HAP-1 (cell line): Measurements from ENCODE around the gene C3orf33.
"Not testable (repeated sequence)": the region's sequence is repeated elsewhere in the genome, so short reads cannot be mapped to it uniquely, and the experiment has no call there.

ENCODE experiments used
- DNase-seq, 2 experiments: peaks; one replicate each; pipeline ENCODE4 v3.0.0-alpha.2; 2016 to 2020; ENCODE audit warnings: low spot score in 2 of 2
- H3K27me3 ChIP-seq: fragments of 250-450 bp; sonication (Bioruptor Pico); 2 replicates; pipeline ENCODE4 v1.5.1; 2020; ENCODE audit warnings: low read depth, mild to moderate bottlenecking, moderate library complexity
- H3K36me3 ChIP-seq: fragments of 250-450 bp; sonication (Bioruptor Pico); replicated peaks from 2 replicates; pipeline ENCODE4 v1.5.1; 2020; ENCODE audit warnings: mild to moderate bottlenecking
- H3K4me1 ChIP-seq: fragments of 250-450 bp; sonication (Bioruptor Pico); 2 replicates; pipeline ENCODE4 v1.5.1; 2020; ENCODE audit warnings: mild to moderate bottlenecking
- H3K4me3 ChIP-seq: fragments of 250-450 bp; sonication (Bioruptor Pico); 2 replicates; pipeline ENCODE4 v1.5.1; 2020; ENCODE audit warnings: mild to moderate bottlenecking, moderate library complexity
- H3K9me3 ChIP-seq: fragments of 250-450 bp; sonication (Bioruptor Pico); 2 replicates; pipeline ENCODE4 v1.5.1; 2020; ENCODE audit warnings: mild to moderate bottlenecking, moderate library complexity
- in situ Hi-C: fragments of 300-500 bp; cut with MboI; formaldehyde crosslinking; loops from 3 replicates; pipeline ENCODE4 v1.14.3; 2020; ENCODE audit warnings: low sequenced_read_pairs, inconsistent platforms, mixed read lengths

C3orf33 gene

DNA sequence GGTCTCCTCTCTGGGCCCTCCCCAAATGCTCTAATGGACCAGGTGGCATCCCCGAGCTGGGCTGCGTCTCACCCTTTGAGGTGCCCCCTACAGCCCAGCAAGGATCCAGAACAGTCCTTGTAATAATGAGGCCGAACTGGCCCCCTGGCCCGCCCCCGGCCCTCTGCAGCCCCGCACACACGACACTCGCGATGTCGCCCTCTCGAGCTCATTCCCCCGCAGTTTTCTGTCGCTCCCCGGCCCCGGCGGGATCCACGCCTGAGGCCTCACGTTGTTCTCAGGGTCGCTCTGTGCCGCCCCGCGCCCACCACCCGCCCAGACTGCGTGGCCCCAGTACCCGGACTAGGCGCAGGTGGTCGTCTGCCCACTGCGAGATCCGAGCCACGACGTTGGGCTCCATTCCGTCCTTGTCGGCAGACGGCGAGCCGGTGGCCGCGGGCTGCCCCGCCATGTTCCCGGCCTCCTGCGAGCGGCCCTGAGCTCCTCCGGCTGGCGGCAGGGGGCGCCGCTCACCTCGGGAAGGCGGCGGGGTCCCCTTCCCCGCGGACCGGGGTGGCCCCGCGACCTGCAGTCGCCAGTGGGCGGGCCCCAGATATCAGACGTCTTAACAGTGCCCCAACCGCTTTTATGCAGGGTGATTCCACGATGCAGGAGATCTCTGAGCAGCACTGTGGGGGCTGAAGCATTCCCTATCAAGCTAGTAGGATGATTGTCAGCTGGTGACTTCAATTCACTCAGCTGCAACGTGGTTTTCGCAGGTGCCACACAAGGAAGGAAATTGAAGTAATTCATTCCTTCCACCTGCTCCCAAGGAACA, at the start of gene C3orf33:
C3orf33 (minus strand) TSS at position 477 of the 817 bp plus-strand sequence; CDS start at position 451, 26 bp downstream.
- Histone ChIP-seq H3K4me3 (peak within 1 kb of the TSS; percentile 71), H3K27me3 (no peaks in the 10 kb centered on the region), H3K36me3 (0 out of 2 replicates have a peak, but pooled peaks cover 3% of the 10 kb centered on the region), H3K4me1 (peaks cover 21% of the 10 kb centered on the region), H3K9me3 (no peaks in the 10 kb centered on the region)
- in situ Hi-C loops = no loop called here
- peak; percentile 52 to 78 for DNase-seq

- no peaks in the 10 kb centered on the region; the same call in 1 of the 2 replicates for H3K36me3 ChIP-seq
- peaks cover 6% of the 10 kb centered on the region for H3K4me1 ChIP-seq
- no peaks in the 10 kb centered on the region for H3K27me3 ChIP-seq
- peak within 1 kb of the TSS; percentile 69 for H3K4me3 ChIP-seq
- in situ Hi-C loops = loop anchor here (10.0 to 25.0 kb wide), 2 partner anchors 110 to 492 kb away; partner anchors contain the start of gene PLCH1
- DNase-seq = peak; percentile 98 to 99
- no peaks in the 10 kb centered on the region for H3K9me3 ChIP-seq
Measured at GRCh38 chr3:155854141-155854940, 48.3 kb upstream of the C3orf33 start, which contains the start of gene SLC33A1. SLC33A1 (minus strand) TSS chr3:155854427; CDS start chr3:155853997, 430 bp downstream.

DNA sequence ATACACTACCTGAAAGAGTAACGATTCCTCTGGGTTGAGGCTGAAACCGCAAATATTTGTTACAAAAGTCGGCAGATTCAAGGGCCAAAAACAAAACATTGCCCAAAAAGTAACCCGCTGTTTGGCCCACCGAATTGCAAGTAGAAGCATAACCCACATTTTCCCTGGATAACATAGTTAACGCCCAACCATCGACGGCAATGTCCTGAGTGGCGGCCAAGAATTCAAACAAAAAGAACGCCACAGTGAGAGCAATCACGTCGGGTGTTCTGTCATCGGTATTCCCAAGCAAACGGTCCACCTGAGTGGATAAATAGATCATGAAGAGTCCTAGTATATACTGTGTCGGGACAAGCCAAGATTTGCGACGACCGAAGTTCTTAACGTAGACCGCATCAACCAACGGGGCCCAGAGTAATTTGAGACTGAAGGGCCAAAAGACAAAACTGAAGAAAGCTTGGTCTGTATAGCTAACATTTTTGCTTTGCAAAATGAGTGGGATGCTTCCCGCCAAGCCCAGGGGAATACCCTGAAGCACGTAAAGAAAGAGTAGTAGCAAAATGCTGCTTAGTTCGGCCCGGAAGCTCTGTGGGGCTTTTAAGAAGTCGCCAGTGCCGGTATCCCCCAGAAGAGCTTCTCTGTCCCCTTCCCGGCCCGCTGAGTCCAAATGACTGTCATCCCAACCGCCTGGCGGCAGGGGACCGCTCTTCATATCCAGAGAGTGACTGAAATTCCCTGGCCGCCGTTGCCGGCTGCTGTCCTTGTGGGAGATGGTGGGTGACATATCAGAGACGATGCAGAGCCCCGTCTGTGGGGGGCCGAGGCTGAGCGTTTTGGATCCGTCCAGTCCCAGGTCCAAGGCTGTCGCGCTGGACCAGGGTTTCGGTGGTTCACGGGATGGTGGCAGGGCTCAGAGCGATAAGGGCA, 47.4 kb upstream of the C3orf33 start:
- H3K4me1 ChIP-seq = peaks cover 6% of the 10 kb centered on the region
- in situ Hi-C loops = loop anchor here (10.0 to 25.0 kb wide), 2 partner anchors 109 to 491 kb away; partner anchors contain the start of gene PLCH1
- H3K9me3 ChIP-seq = no peaks in the 10 kb centered on the region
- H3K4me3 ChIP-seq = peak overlapping the region; percentile 69
- no peaks in the 10 kb centered on the region; the same call in 1 of the 2 replicates for H3K36me3 ChIP-seq
- DNase-seq = peak in 1 of 2 experiments; percentile 47
- no peaks in the 10 kb centered on the region for H3K27me3 ChIP-seq

DNA sequence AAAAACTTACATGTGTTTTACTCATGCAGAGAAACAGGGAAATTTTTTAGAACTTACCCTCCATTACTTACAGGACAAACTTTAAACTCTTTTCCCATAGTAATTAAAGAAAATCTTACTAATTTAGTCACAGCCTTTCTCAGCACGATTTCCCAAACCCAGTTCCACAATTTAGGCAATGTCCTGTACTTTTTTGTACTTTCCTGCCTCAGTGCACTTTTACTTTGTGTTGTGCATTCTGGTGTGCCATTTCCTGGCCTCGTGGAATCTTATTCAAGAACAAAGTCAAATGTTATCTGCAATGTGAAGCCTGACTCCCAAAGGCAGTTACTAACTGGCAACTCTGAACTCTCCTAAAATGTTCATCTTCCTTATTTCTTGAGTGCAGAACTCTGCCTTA, 46.3 kb upstream of the C3orf33 start:
- Histone ChIP-seq H3K4me3 (peak overlapping the region; percentile 69), H3K4me1 (peaks cover 6% of the 10 kb centered on the region), H3K27me3 (no peaks in the 10 kb centered on the region), H3K9me3 (no peaks in the 10 kb centered on the region), H3K36me3 (no peaks in the 10 kb centered on the region; the same call in 1 of the 2 replicates)
- in situ Hi-C loops = loop anchor here (10.0 to 25.0 kb wide), 2 partner anchors 108 to 490 kb away; partner anchors contain the start of gene PLCH1
- DNase-seq = no peak

- H3K4me1 ChIP-seq, H3K9me3 ChIP-seq, H3K36me3 ChIP-seq, DNase-seq, in situ Hi-C loops, H3K4me3 ChIP-seq, H3K27me3 ChIP-seq: not testable (repeated sequence)
Measured at GRCh38 chr3:155849404-155849803, 43.3 kb upstream of the C3orf33 start.

DNA sequence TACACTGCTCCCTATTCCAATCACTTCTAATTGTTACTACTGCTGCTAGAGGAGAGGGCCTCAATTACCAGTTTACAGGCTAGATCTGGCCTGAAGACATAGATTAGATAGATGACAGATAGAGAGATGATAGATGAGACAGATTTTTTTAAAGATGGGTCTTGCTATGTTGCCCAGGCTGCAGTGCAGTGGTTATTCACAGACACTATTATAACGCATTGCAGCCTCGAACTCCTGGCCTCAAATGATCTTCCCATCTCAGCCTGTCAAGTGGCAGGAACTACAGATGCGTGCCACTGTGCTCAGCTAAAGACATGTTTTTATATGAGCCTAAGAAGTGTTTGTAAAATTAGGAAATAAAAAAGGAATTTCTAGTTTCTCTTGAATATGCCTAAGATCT, 41.9 kb upstream of the C3orf33 start:
- in situ Hi-C loops = no loop called here
- Histone ChIP-seq H3K36me3 (no peaks in the 10 kb centered on the region; the same call in 1 of the 2 replicates), H3K4me1 (no peaks in the 10 kb centered on the region; the same call in 1 of the 2 replicates)

GRCh38 chr3:155846119-155846518, 40.0 kb upstream of the C3orf33 start:
- no peak for DNase-seq
- no peaks in the 10 kb centered on the region for H3K27me3 ChIP-seq
- no peak overlapping the region for H3K4me3 ChIP-seq
- no peaks in the 10 kb centered on the region for H3K4me1 ChIP-seq
- H3K36me3 ChIP-seq = no peaks in the 10 kb centered on the region
- no peaks in the 10 kb centered on the region for H3K9me3 ChIP-seq
- in situ Hi-C loops = no loop called here

More for the DNA sequence above, 41.9 kb upstream of the C3orf33 start:
- Histone ChIP-seq H3K27me3 (no peaks in the 10 kb centered on the region), H3K4me3 (no peak overlapping the region), H3K9me3 (no peaks in the 10 kb centered on the region)
- no peak for DNase-seq

DNA sequence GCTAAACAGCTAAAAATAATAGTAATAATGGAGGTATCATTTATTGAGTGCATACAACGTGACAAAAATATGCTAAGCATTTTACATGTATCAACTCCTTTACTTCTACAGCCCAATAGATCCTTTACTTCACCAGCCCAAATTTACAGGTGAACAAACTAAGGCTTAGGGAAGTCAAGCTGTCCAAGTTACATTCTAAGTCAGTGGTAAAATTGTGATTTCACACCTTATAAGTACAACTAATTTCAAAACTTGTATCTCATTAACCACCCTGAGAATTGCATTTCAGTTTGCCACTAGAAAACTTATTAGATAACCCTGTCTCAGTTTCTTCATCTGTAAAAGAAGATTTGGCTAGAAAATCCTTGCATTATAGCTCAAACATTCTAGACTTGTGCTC, 37.5 kb upstream of the C3orf33 start:
- in situ Hi-C loops = no loop called here
- Histone ChIP-seq H3K4me1 (no peaks in the 10 kb centered on the region), H3K4me3 (no peak overlapping the region), H3K36me3 (no peaks in the 10 kb centered on the region), H3K27me3 (no peaks in the 10 kb centered on the region), H3K9me3 (no peaks in the 10 kb centered on the region)
- DNase-seq = no peak

DNA sequence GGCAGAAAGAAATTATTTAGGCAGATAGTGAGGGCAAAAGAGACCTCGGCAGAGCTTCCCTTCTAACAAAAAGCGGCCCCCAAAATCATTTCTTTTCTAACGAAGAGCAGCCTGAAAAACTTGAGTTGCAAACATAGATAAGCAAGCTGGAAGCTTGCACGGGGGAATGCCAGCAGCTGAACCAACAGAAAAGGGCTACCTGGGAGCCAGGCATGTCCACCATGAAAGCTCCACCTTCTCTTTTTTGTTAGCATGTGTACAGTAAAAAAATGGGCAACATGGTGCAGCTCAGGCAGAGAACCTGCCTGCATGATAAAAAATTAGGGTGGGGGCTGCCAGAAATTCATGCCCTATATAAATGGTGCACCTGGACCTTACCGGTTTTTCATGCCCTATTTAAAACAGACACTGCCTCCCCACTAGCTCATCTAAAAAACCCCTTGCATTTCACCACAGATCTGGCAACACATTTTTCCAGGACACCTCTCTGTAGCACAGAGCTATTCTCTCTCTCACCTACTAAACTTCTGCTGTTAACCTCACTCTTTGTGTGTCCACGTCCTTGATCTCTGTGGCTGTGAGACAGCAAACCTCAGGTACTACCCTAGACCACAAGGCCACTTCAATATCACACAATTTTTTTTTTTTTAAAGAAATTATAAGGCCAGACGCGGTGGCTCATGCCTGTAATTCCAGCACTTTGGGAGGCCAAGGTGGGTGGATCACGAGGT, 29.4 kb upstream of the C3orf33 start:
- Histone ChIP-seq H3K36me3 (peaks cover 4% of the 10 kb centered on the region; the same call in 1 of the 2 replicates), H3K4me1 (no peaks in the 10 kb centered on the region), H3K27me3 (no peaks in the 10 kb centered on the region), H3K9me3 (no peaks in the 10 kb centered on the region), H3K4me3 (no peak overlapping the region)
- DNase-seq = no peak
- in situ Hi-C loops = no loop called here

- H3K27me3 ChIP-seq, H3K4me3 ChIP-seq, H3K9me3 ChIP-seq, H3K4me1 ChIP-seq, in situ Hi-C loops, DNase-seq: not testable (repeated sequence)
- peaks cover 11% of the 10 kb centered on the region; the same call in 1 of the 2 replicates for H3K36me3 ChIP-seq
Measured at GRCh38 chr3:155828490-155829098, 22.5 kb upstream of the C3orf33 start.

GRCh38 chr3:155815030-155815545, 9.0 kb upstream of the C3orf33 start:
- in situ Hi-C loops = no loop called here
- no peaks in the 10 kb centered on the region for H3K27me3 ChIP-seq
- no peak for DNase-seq
- H3K4me1 ChIP-seq = no peaks in the 10 kb centered on the region
- no peak overlapping the region for H3K4me3 ChIP-seq
- no peaks in the 10 kb centered on the region; the same call in 1 of the 2 replicates for H3K36me3 ChIP-seq
- no peaks in the 10 kb centered on the region for H3K9me3 ChIP-seq

DNA sequence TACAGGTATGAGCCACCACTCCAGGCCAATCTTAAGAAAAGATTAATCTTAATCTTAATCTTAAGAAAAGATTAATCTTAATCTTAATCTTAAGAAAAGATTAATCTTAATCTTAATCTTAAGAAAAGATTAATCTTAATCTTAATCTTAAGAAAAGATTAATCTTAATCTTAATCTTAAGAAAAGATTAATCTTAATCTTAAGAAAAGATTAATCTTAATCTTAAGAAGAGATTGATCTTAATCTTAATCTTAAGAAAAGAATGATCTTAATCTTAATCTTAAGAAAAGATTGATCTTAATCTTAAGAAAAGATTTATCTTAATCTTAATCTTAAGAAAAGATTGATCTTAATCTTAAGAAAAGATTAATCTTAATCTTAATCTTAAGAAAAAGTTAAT, 7.1 kb upstream of the C3orf33 start:
- H3K36me3 ChIP-seq, H3K4me3 ChIP-seq, DNase-seq, H3K9me3 ChIP-seq, H3K27me3 ChIP-seq, in situ Hi-C loops, H3K4me1 ChIP-seq: not testable (repeated sequence)
